Hepatocyte (in vitro differentiated cells): Measurements from ENCODE around the gene GRIK1. TPM values are rescaled to one million over a fixed set of nuclear protein-coding genes. Genes with fewer than 3 reads are reported as not detected.
"Not testable (repeated sequence)": the region's sequence is repeated elsewhere in the genome, so short reads cannot be mapped to it uniquely, and the experiment has no call there.

Experiments
- DNase-seq: peaks from one replicate; pipeline ENCODE4 v3.0.0-alpha.2; 2016; ENCODE audit warnings: low spot score
- H2AFZ ChIP-seq: fragments of 200-600 bp; sonication (generic); 2 replicates; pipeline ENCODE4 v1.6.0; 2016; ENCODE audit warnings: antibody characterized with exemption, mild to moderate bottlenecking
- H3K27ac ChIP-seq: fragments of 200-600 bp; sonication (generic); 2 replicates; pipeline ENCODE4 v1.5.1; 2016; ENCODE audit warnings: mild to moderate bottlenecking
- H3K27me3 ChIP-seq: fragments of 200-600 bp; sonication (generic); 2 replicates; pipeline ENCODE4 v1.6.1; 2016
- H3K36me3 ChIP-seq: fragments of 200-600 bp; sonication (generic); replicated peaks from 2 replicates; pipeline ENCODE4 v1.5.1; 2016; ENCODE audit warnings: low read depth; ENCODE audit not compliant: insufficient read depth
- H3K4me1 ChIP-seq: fragments of 200-600 bp; sonication (generic); 2 replicates; pipeline ENCODE4 v1.5.1; 2016; ENCODE audit warnings: mild to moderate bottlenecking, moderate library complexity; ENCODE audit not compliant: insufficient read depth
- H3K4me2 ChIP-seq: fragments of 200-600 bp; sonication (generic); 2 replicates; pipeline ENCODE4 v1.6.0; 2016
- H3K4me3 ChIP-seq: fragments of 200-600 bp; sonication (generic); 2 replicates; pipeline ENCODE4 v1.5.1; 2016; ENCODE audit warnings: mild to moderate bottlenecking
- H3K79me2 ChIP-seq: fragments of 200-600 bp; sonication (generic); 2 replicates; pipeline ENCODE4 v1.6.0; 2017; ENCODE audit warnings: mild to moderate bottlenecking
- H3K9me2 ChIP-seq: fragments of 200-600 bp; sonication (generic); replicated peaks from 2 replicates; pipeline ENCODE4 v1.6.0; 2017; ENCODE audit warnings: mild to moderate bottlenecking; ENCODE audit not compliant: insufficient read depth
- H3K9me3 ChIP-seq: fragments of 200-600 bp; sonication (generic); 2 replicates; pipeline ENCODE4 v1.5.1; 2016; ENCODE audit warnings: low read depth, mild to moderate bottlenecking
- H4K20me1 ChIP-seq: fragments of 200-600 bp; sonication (generic); 2 replicates; pipeline ENCODE4 v1.6.0; 2016; ENCODE audit warnings: mild to moderate bottlenecking; ENCODE audit not compliant: insufficient read depth, poor library complexity, severe bottlenecking
- EZH2 ChIP-seq: fragments of 200-600 bp; sonication (generic); IDR thresholded peaks from 2 replicates; pipeline ENCODE4 v1.6.1; 2016; ENCODE audit warnings: antibody characterized with exemption, mild to moderate bottlenecking, borderline replicate concordance
- EZH2phosphoT487 ChIP-seq: fragments of 200-600 bp; sonication (generic); IDR thresholded peaks from one replicate; pipeline ENCODE4 v1.6.1; 2018; ENCODE audit warnings: antibody characterized with exemption, mild to moderate bottlenecking, low read depth, moderate library complexity; ENCODE audit not compliant: unreplicated experiment, severe bottlenecking
- WGBS: methylation state at CpG from one replicate; pipeline ENCODE4 v1.1.6; 2016; ENCODE audit warnings: low lambda C conversion rate; ENCODE audit errors: missing lambda C conversion rate; 5-methylcytosine and 5-hydroxymethylcytosine counted together
- polyA plus RNA-seq: library from polyadenylated mRNA; unstranded; fragments of >200 nt; fragmentation: Nextera tagmentation; extraction: Ambion mirVana; gene quantifications from 2 replicates; pipeline ENCODE4 v1.2.1, GENCODE V29; 2016
- total RNA-seq: library from RNA; depleted of rRNA; stranded (reverse); fragments of >200 nt; gene quantifications from 2 replicates; pipeline ENCODE4 v1.2.3, GENCODE V29; 2014
- TF ChIP-seq, protein P1 (sequence below): fragments of 200-600 bp; sonication (generic); IDR thresholded peaks from 2 replicates; pipeline ENCODE4 v1.5.1; 2016; ENCODE audit warnings: antibody characterized with exemption, mild to moderate bottlenecking; ENCODE audit not compliant: poor library complexity

Gene GRIK1
- total and polyA plus RNA-seq, 2 experiments from 2014 or later: 0.77 to 2.3 TPM

DNA sequence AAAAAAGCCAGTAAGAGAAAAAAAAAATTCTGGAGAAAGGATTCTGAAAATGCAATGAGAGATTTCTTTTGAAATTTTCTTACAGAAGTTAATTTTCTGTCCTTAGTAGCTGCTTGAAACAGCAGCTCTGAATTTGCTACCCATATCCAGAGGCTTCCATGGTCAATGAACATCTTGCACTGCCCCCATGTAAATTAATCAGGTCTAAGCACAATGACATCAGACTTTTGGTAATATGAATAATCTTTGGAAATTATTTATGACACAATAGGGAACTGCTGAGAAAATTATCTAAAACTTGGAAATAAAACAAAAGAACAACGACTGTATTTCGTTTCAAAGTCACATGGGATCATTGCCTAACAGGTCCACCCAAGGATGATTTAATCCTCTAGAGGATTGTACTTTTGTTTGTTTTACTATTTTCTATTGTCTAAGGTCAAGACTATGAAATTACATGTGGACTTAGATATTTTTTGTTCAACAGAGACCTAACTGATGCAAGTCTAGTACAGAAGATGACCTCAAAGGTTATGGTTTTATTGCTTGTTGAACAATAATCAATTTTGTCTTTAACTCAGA, 328.9 kb downstream of the GRIK1 start:
- TF ChIP-seq EZH2 (no peak), EZH2phosphoT487 (no peak)
- TF ChIP-seq, protein P1, sequence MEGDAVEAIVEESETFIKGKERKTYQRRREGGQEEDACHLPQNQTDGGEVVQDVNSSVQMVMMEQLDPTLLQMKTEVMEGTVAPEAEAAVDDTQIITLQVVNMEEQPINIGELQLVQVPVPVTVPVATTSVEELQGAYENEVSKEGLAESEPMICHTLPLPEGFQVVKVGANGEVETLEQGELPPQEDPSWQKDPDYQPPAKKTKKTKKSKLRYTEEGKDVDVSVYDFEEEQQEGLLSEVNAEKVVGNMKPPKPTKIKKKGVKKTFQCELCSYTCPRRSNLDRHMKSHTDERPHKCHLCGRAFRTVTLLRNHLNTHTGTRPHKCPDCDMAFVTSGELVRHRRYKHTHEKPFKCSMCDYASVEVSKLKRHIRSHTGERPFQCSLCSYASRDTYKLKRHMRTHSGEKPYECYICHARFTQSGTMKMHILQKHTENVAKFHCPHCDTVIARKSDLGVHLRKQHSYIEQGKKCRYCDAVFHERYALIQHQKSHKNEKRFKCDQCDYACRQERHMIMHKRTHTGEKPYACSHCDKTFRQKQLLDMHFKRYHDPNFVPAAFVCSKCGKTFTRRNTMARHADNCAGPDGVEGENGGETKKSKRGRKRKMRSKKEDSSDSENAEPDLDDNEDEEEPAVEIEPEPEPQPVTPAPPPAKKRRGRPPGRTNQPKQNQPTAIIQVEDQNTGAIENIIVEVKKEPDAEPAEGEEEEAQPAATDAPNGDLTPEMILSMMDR: no peak
- 58% methylated on average over 2 of the region's 2 CpGs for WGBS
- H3K9me2 ChIP-seq: no peaks in the 10 kb centered on the region

DNA sequence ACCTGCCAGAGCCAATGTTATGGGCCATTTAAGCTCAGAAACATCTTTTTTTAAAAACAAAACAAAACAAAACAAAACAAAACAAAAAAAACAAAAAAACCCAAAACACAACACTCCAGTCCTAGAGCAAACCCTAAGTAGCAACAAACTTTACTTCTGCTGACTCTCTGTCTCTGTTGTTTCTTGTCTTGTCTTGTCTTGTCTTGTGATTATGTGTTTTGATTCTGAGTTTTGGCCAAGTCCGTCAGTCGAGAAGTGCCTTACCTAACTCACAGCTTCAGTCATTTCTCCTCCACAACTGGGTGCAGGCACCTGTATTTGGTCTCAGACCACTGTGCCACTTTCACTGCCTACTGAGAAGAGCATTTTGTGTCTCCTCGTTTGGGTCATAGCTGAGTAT, 333.2 kb downstream of the GRIK1 start:
- TF ChIP-seq EZH2: no peak
- TF ChIP-seq, protein P1: no peak
- no peak for TF ChIP-seq EZH2phosphoT487
- Histone ChIP-seq H3K4me2 (no peak overlapping the region), H2AFZ (no peak overlapping the region), H3K9me3 (no peaks in the 10 kb centered on the region), H3K4me1 (no peaks in the 10 kb centered on the region), H3K79me2 (no peaks in the 10 kb centered on the region), H3K36me3 (no peaks in the 10 kb centered on the region), H3K9me2 (no peaks in the 10 kb centered on the region), H3K4me3 (no peak overlapping the region), H4K20me1 (no peaks in the 10 kb centered on the region), H3K27ac (no peak overlapping the region), H3K27me3 (no peaks in the 10 kb centered on the region)
- no peak for DNase-seq
- 89% methylated on average over 3 of the region's 3 CpGs for WGBS

More for the DNA sequence above, 328.9 kb downstream of the GRIK1 start:
- no peak overlapping the region for H3K27ac ChIP-seq
- H3K4me3 ChIP-seq: no peak overlapping the region
- no peaks in the 10 kb centered on the region for H3K9me3 ChIP-seq
- no peaks in the 10 kb centered on the region for H4K20me1 ChIP-seq
- no peak overlapping the region for H3K4me2 ChIP-seq
- H3K27me3 ChIP-seq: no peaks in the 10 kb centered on the region
- no peak overlapping the region for H2AFZ ChIP-seq
- no peaks in the 10 kb centered on the region for H3K36me3 ChIP-seq
- H3K79me2 ChIP-seq: no peaks in the 10 kb centered on the region
- no peak for DNase-seq
- peaks cover 10% of the 10 kb centered on the region for H3K4me1 ChIP-seq

DNA sequence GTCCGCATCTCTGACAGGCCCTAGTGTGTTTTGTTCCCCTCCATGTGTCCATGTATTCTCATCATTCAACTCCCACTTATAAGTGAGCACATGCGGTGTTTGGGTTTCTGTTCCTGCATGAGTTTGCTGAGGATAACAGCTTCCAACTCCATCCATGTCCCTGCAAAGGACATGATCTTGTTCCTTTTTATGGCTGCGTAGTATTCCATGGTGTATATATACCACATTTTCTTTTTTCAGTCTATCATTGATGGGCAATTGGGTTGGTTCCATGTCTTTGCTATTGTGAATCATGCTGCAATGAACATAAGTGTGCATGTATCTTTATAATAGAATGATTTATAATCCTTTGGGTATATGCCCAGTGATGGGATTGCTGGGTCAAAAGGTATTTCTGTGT, 334.6 kb downstream of the GRIK1 start:
- H3K4me1 ChIP-seq: not testable (repeated sequence)

DNA sequence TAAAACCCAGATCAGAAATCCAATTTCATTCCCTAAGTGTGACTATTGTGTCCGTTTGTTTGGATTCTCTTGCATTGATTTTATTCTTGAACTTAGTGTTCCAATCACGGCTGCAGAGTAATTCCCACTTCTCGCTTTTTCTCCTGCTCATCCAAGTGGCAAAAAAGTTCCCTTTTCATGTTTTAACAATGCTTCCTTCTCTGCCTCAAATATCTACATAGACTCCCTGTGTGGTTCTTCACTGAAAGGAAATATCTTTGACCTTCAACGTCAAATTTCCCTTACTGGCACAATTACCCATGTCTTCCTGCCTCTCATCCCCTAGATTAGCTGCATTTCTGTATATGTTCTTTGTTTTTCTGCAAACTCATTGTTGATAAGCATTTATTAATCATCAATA, 335.7 kb downstream of the GRIK1 start:
- H3K4me2 ChIP-seq: no peak overlapping the region
- no peaks in the 10 kb centered on the region for H3K4me1 ChIP-seq
- H3K4me3 ChIP-seq: no peak overlapping the region
- 90% methylated on average over 4 of the region's 4 CpGs for WGBS
- no peaks in the 10 kb centered on the region for H3K79me2 ChIP-seq
- no peaks in the 10 kb centered on the region for H3K9me2 ChIP-seq
- no peaks in the 10 kb centered on the region for H3K36me3 ChIP-seq
- no peaks in the 10 kb centered on the region for H4K20me1 ChIP-seq
- no peak for DNase-seq
- no peaks in the 10 kb centered on the region for H3K27me3 ChIP-seq
- no peaks in the 10 kb centered on the region for H3K9me3 ChIP-seq
- no peak overlapping the region for H2AFZ ChIP-seq
- no peak overlapping the region for H3K27ac ChIP-seq
- TF ChIP-seq EZH2 (no peak), EZH2phosphoT487 (no peak)
- TF ChIP-seq, protein P1: no peak

More for the DNA sequence above, 334.6 kb downstream of the GRIK1 start:
- not testable (repeated sequence) for H4K20me1 ChIP-seq, H3K27me3 ChIP-seq, H3K9me2 ChIP-seq, DNase-seq, H3K4me2 ChIP-seq, H2AFZ ChIP-seq, H3K79me2 ChIP-seq, H3K9me3 ChIP-seq, H3K36me3 ChIP-seq, H3K4me3 ChIP-seq, H3K27ac ChIP-seq
- WGBS: 84% methylated on average over 3 of the region's 3 CpGs
